ENCODE data around the gene CALB2. TPM values are rescaled to one million over a fixed set of nuclear protein-coding genes. Genes with fewer than 3 reads are reported as not detected.
A peak's percentile ranks its signal among the peaks of the same experiment; 100 is the strongest.

Gene CALB2
- total and polyA plus RNA-seq, 2 donors (not counting 3 experiments of a cell fraction or from before 2014, with no cell fraction given), result not detected

- Histone ChIP-seq H3K9me3 (replicated peaks; ENCODE audit: control insufficient read depth, insufficient read depth, low read length) (no peaks in the 10 kb centered on the region), H3K4me3 (replicated peaks in 1 of 3; ENCODE audit: insufficient read depth in 1 of 3, low read depth in 1 of 3, low read length in 3 of 3) (no peak overlapping the region), H3K4me1 (ENCODE audit: control insufficient read depth, extremely low read depth, insufficient read depth, low read length) (peaks cover 2% of the 10 kb centered on the region), H3K27ac (ENCODE audit: insufficient read depth, low read depth, low read length) (no peak overlapping the region), H3K27me3 (ENCODE audit: control insufficient read depth in 2 of 2, insufficient read depth in 2 of 2, low read length in 2 of 2) (no peaks in the 10 kb centered on the region), H2AFZ (ENCODE audit: low read depth, low read length) (no peak overlapping the region), H3K4me2 (ENCODE audit: insufficient read depth, low read length) (no peak overlapping the region), H3K9me1 (replicated peaks; ENCODE audit: control insufficient read depth, extremely low read depth, insufficient read depth, low read length) (no peaks in the 10 kb centered on the region), H3K9ac (replicated peaks; ENCODE audit: extremely low read depth, insufficient read depth, low read length) (no peak overlapping the region), H4K20me1 (replicated peaks; ENCODE audit: control insufficient read depth, extremely low read depth, insufficient read depth, low read length) (no peaks in the 10 kb centered on the region), H3K79me2 (ENCODE audit: control insufficient read depth, insufficient read depth, low read length) (no peaks in the 10 kb centered on the region), H3K36me3 (ENCODE audit: control insufficient read depth in 2 of 2, extremely low read depth in 1 of 2, insufficient read depth in 2 of 2, low read length in 2 of 2) (no peaks in the 10 kb centered on the region)
- TF ChIP-seq POLR2A (IDR thresholded peaks at IDR 0.05; ENCODE audit: low read depth, low read length) (no peak), GATA2 (IDR thresholded peaks at IDR 0.05; ENCODE audit: insufficient read depth, insufficient read length, low read depth, low read length) (no peak), MAX (IDR thresholded peaks at IDR 0.05; ENCODE audit: insufficient read depth, insufficient read length) (no peak), EZH2 (IDR thresholded peaks at IDR 0.05; ENCODE audit: borderline replicate concordance, low read depth, low read length, severe bottlenecking) (no peak), MYC (IDR thresholded peaks at IDR 0.05; ENCODE audit: low read depth, low read length) (no peak), FOS (IDR thresholded peaks at IDR 0.05; ENCODE audit: borderline replicate concordance, insufficient read depth, low read length) (no peak), POLR2AphosphoS5 (IDR thresholded peaks at IDR 0.05; ENCODE audit: insufficient read depth, low read depth, low read length) (no peak)
- ChIA-PET CTCF (interaction anchor here (0.9 to 1.3 kb wide), 2 partner anchors 140 to 588 kb away, joined by 3 read pairs; no protein-coding TSS in a partner anchor), POLR2A (no interaction called here)
- DNase-seq (ENCODE audit: low read depth, low spot score) (no peak), FAIRE-seq (no peak)
- dilution Hi-C loops (cut with MboI; ENCODE audit: extremely low pct_ligation_motif_present, low sequenced_read_pairs) (no loop called here), intact Hi-C loops (cut with micrococcal nuclease) (loop anchor here (2.0 to 5.0 kb wide), 3 partner anchors 145 to 679 kb away; no protein-coding TSS in a partner anchor)
- BruUV-seq (replicated peaks), result no TSS peak
Observed at GRCh38 chr16:71359431-71359830, 908 bp downstream of the CALB2 start.

GRCh38 chr16:71360378-71360777 lies 1.9 kb downstream of the CALB2 start:
- H3K4me1 ChIP-seq (ENCODE audit: control insufficient read depth, extremely low read depth, insufficient read depth, low read length), result peaks cover 2% of the 10 kb centered on the region
- BruUV-seq (replicated peaks), result no TSS peak
- no peaks in the 10 kb centered on the region for H3K27me3 ChIP-seq (ENCODE audit: control insufficient read depth in 2 of 2, insufficient read depth in 2 of 2, low read length in 2 of 2)
- dilution Hi-C loops (cut with MboI; ENCODE audit: extremely low pct_ligation_motif_present, low sequenced_read_pairs), result no loop called here
- H3K79me2 ChIP-seq (ENCODE audit: control insufficient read depth, insufficient read depth, low read length), result no peaks in the 10 kb centered on the region
- TF ChIP-seq CTCF (IDR thresholded peaks at IDR 0.05; ENCODE audit: extremely low read depth in 1 of 2, insufficient read depth in 1 of 2, low read depth in 1 of 2, low read length in 2 of 2), result no peak
- TF ChIP-seq MYC (IDR thresholded peaks at IDR 0.05; ENCODE audit: low read depth, low read length), result no peak
- no peak for TF ChIP-seq JUN (IDR thresholded peaks at IDR 0.05; ENCODE audit: borderline replicate concordance, insufficient read depth, insufficient read length, low read depth)
- no peak for TF ChIP-seq GATA2 (IDR thresholded peaks at IDR 0.05; ENCODE audit: insufficient read depth, insufficient read length, low read depth, low read length)
- no peak for TF ChIP-seq EZH2 (IDR thresholded peaks at IDR 0.05; ENCODE audit: borderline replicate concordance, low read depth, low read length, severe bottlenecking)
- TF ChIP-seq POLR2A (IDR thresholded peaks at IDR 0.05; ENCODE audit: low read depth, low read length), result no peak
- peak; percentile 65 for TF ChIP-seq FOS (IDR thresholded peaks at IDR 0.05; ENCODE audit: borderline replicate concordance, insufficient read depth, low read length)
- H3K9me3 ChIP-seq (replicated peaks; ENCODE audit: control insufficient read depth, insufficient read depth, low read length), result no peaks in the 10 kb centered on the region
- DNase-seq (ENCODE audit: low read depth, low spot score), result peak; percentile 42
- intact Hi-C loops (cut with micrococcal nuclease), result no loop called here
- POLR2A ChIA-PET, result no interaction called here
- H3K9me1 ChIP-seq (replicated peaks; ENCODE audit: control insufficient read depth, extremely low read depth, insufficient read depth, low read length), result no peaks in the 10 kb centered on the region
- H4K20me1 ChIP-seq (replicated peaks; ENCODE audit: control insufficient read depth, extremely low read depth, insufficient read depth, low read length), result no peaks in the 10 kb centered on the region
- no peak overlapping the region for H2AFZ ChIP-seq (ENCODE audit: low read depth, low read length)
- no peaks in the 10 kb centered on the region for H3K36me3 ChIP-seq (ENCODE audit: control insufficient read depth in 2 of 2, extremely low read depth in 1 of 2, insufficient read depth in 2 of 2, low read length in 2 of 2)
- no peak overlapping the region for H3K4me2 ChIP-seq (ENCODE audit: insufficient read depth, low read length)
- no peak overlapping the region for H3K4me3 ChIP-seq (replicated peaks in 1 of 3; ENCODE audit: insufficient read depth in 1 of 3, low read depth in 1 of 3, low read length in 3 of 3)
- no peak for FAIRE-seq
- no peak overlapping the region for H3K9ac ChIP-seq (replicated peaks; ENCODE audit: extremely low read depth, insufficient read depth, low read length)
- no peak overlapping the region for H3K27ac ChIP-seq (ENCODE audit: insufficient read depth, low read depth, low read length)
- CTCF ChIA-PET, result interaction anchor here (0.9 to 1.9 kb wide), 4 partner anchors 18 to 589 kb away, joined by 3 to 7 read pairs (median 3); no protein-coding TSS in a partner anchor
